ENCODE results near the gene TAF13.
"Not testable (repeated sequence)": the region's sequence is repeated elsewhere in the genome, so short reads cannot be mapped to it uniquely, and the experiment has no call there.

TAF13 gene

DNA sequence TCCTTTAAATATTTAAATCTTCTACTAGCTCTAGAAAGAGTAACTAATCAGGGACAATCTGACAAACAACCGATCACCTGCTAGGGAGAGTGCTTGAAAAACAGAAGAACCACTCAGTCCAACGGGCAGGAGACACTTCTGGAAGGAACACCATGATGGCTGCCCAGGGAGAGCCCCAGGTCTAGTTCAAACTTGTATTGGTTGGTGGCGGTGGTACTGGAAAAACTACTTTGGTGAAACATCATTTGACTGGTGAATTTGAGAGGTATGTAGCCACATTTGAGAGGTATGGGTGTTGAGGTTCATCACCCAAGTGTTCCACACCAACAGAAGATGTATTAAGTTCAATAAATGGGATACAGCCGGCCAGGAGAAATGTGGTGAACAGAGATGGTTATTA lies 29.1 kb downstream of the TAF13 start:
- DNase-seq (ENCODE audit: low read depth) = no peak

DNA sequence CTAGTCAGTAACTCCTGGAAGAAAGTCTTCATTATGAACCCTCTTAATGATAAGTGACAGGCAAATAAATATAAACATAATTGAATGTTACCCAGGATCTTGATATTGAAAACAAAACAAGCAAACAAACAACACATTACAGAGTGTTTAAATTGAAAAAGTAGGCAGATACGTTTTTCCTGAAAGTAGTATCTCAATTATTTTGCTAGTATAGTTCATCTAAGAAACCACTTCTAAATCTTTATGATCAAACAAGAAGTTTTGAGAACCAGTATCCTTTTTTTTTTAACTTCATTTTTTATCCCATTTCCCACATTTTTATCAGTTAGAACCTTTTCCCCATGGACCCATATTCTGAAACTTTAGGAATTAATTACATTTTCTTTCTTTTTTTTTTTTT lies 30.2 kb downstream of the TAF13 start:
- DNase-seq (ENCODE audit: low read depth) = no peak

DNA sequence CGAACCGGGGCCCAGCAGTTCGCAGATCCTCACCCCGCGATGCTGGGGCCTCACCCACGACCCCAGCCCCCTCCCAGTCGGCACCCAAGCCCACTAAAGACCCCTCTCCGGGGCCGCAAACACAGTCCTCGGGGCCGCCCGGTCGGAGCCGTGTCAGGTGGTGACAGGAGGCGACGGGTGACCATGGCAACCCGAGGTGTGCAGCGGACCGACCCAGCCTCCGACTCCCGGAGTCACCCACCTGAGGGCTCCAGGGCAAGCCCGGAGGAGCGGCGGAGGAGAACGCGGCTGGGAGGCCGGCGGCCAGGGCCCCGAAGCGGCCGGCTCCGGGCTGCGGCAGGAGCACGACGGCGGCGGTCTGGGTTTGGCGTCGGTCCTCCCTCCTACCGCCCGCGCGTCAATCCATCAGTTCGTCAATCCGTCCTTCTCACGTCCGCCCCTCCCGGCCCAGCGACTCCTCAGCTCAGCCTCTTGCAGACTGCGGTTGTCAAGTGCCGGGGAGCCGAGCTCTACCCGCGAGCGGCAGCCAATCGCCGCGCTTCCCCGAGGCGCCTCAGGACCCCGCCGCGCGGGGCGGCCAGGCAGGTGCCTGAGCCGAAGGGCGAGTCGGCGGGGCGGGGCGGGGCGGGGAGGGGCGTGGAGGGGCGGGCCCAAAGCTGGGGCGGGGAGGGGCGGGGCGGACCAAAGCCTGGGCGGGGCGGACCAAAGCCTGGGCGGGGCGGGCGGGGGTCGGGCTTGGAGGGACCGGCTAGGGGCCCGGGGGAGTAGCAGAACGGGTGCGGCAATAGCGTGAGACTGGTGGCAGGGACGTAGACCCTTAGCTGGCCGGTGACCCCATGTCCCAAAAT lies 34.0 kb downstream of the TAF13 start, which contains the start of gene WDR47:
TSS of gene WDR47 (minus strand) at position 482 of the 848 bp plus-strand sequence. CDS start 18,590 bp downstream, outside the sequence.
- DNase-seq (ENCODE audit: low read depth) = peak; percentile 93

DNA sequence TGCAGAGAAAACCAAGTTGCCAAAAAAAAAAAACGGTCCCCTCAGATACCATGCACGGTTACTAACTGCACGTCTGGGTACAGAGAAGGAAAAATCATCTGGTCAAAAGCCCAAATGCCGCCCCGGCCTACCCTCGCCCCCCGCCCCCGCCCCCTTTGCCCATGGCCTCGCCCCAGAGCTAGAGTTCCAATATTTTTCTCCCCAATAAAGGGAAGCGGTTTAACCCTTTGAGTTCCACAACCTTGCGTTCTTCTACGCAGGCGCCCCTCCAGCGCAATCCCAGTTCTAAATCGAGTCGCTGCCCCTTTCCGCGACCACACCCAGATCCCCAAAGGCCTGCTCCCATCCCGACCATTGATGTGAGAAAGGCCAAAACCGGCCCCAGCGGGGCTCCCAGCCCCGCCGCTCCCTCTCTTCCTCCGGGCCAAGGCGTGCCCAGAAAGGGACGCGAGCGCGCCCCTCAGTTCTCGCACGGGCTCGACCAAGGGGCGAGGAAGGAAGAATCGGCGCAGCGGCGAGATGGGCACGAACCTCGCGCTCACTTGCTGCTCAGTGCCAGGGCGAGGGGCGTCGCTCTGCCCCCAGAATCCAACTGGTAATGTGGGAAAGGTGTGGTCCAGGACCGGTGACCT lies 34.7 kb downstream of the TAF13 start:
- no peak for DNase-seq (ENCODE audit: low read depth)

DNA sequence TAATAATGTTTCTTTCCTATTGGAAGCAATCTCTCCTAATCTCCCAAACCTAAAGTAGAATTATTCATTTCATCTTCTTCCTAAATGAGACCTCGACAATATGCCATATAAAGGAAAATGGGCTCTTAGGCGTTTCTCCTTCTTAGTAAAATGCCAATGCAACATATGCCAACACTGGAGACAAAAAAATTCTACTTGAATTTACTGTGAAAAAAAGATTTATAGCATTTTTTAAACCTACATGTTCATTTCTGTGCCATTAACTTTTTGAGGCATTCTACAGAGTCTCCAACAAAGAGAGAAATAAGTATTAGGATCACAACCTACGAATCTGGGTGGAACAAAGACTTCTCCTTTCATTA lies 35.2 kb downstream of the TAF13 start:
- DNase-seq (ENCODE audit: low read depth) = no peak

DNA sequence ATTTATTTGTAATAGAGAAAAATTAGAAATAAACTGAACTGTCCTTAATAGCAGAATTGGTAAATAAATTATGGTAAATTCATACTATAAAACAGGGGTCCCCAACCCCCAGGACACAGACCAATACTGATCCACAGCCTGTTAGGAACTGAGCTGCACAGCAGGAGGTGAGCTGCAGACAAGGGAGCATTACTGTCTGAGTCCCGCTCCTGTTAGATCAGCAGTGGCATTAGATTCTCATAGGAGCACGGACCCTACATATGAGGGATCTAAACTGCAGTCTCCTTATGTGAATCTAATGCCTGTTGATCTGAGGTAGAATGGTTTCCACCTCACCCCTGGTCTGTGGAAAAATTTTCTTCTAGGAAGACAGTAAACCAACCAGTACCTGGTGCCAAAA lies 41.4 kb downstream of the TAF13 start:
- no peak for DNase-seq (ENCODE audit: low read depth)

DNA sequence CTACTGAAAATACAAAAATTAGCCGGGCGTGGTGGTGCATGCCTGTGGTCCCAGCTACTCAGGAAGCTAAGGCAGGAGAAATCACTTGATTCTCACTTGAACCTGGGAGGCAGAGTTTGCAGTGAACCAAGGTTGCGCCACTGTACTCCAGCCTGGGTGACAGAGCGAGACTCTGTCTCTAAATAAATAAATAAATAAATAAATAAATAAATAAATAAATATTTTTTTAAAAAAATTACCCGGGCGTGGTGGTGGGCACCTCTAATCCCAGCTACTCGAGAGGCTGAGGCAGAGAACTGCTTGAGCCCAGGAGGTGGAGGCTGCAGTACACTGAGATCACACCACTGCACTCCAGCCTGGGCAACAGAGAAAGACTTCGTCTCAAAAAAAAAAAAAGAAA lies 46.3 kb downstream of the TAF13 start:
- not testable (repeated sequence) for DNase-seq (ENCODE audit: low read depth)

DNA sequence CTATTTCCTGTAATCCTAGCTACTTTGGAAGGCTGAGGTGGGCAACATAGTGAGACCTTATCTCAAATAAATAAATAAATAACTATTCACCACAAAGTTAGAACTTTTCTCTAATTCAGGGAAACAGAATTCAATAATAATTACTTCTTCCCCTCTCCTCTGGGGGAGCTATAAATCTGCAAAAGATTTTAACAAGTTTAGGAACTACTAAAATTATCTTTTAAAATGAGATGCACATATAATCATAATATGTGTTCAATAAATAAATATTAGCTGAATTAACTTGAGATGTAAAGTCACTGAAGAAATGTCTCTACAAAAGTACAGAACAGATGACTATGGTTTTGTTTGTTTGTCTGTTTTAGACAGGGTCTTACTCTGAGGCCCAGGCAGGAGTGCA lies 48.0 kb downstream of the TAF13 start:
- DNase-seq (ENCODE audit: low read depth) = no peak

DNA sequence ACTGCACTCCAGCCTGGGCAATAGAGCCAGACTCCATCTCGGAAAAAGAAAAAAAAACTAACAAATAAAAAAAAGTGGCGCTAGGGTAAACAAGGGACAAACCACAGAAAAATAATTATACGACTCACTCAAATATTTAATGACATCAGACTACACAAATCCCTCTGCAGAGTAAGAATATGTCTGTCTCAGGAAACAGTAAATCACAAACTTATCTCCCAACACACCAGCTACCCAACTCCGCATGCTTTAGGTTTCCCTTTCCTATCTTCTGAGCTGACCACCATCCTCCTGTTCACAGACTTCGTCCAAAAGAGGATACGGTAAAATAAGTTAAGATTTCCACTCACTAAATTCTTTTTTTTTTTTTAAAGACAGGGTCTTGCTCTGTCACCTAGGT lies 50.1 kb downstream of the TAF13 start:
- DNase-seq (ENCODE audit: low read depth) = no peak

DNA sequence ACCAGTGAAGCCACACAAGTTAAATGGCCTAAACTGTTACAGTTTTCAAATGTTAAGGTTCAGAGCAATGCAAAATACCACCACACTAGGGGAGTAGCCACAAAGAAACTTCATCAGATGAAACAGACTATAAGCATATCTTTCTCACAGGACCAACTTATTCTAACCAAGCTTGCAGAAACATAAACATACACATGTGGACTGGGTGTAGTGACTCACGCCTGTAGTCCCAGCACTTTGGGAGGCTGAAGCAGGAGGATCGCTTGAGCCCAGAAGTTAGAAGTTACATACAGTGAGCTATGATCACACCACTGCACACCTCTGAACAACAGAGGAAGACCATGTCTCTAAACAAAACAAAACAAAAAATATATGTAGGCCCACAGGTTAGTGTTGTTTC lies 51.2 kb downstream of the TAF13 start:
- no peak for DNase-seq (ENCODE audit: low read depth)

DNA sequence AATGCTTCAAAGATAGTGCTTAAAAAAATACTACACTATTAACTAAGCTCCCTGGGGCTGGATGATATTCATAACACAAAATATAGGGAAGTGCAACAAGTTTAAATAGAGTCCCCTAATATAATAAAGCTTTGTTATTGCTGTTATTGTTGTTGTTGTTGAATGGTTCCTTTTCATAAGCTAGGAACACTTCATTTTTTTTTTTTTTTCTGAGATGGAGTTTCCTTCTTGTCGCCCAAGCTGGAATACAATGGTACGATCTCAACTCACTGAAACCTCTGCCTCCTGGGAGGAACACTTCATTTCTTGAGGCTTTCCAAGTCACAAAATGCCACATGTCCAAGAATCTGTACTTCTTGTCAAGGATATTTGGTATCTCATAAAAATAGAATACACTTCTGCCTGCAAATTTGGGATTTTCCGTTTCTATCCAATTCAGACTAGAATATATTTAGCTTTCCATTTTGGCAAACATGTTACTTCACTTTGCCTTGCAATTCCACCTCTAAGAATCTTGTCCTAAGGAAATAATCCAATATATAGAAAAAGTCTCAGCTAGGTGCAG lies 55.0 kb downstream of the TAF13 start:
- DNase-seq (ENCODE audit: low read depth) = no peak

DNA sequence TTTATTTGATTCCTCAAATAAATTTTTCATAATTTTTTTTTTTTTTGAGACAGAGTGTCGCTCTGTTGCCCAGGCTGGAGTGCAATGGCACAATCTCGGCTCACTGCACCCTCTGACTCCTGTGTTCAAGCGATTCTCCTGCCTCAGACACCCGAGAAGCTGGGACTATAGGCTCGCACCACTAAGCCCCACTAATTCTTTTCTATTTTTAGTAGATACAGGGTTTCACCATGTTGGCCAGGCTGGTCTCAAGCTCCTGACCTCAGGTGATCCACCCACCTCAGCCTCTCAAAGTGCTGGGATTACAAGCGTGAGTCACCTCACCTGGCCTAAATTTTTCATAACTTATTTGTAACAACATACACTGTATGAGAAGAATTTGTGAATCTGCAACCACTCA lies 58.1 kb downstream of the TAF13 start:
- not testable (repeated sequence) for DNase-seq (ENCODE audit: low read depth)

DNA sequence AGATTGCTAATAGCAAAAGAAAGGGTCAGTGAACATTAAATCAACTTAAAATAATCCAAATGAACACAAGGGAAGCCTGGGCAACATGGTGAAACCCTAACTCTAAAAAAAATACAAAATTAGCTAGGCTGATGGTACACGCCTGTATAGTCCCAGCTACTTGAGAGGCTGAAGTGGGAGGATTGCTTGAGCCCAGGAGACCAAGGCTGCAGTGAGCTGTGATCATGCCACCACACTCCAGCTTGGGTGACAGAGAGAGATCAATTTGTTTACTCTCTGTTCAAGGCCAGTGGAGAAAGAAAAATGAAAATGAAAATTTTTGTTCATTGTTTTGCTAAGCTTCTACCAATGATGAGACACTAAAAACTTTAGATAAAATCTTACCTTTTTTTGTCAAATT lies 58.7 kb downstream of the TAF13 start:
- DNase-seq (ENCODE audit: low read depth) = no peak

All from stromal cell of bone marrow (primary cell).